ENCODE data around the gene GNG7. TPM values are rescaled to one million over a fixed set of nuclear protein-coding genes. Genes with fewer than 3 reads are reported as not detected.

GNG7 gene
- total RNA-seq, 6 experiments from 2014 or later: 1.3 to 3.7 (median 2.3) TPM

GRCh38 chr19:2481466-2481865, 221.0 kb downstream of the GNG7 start:
- WGBS (ENCODE audit: insufficient coverage, low coverage, low lambda C conversion rate, missing lambda C conversion rate): 100% methylated on average over 1 of the region's 16 CpGs
- ATAC-seq (no peak), DNase-seq (no peak)
- Histone ChIP-seq H3K9me3 (no peaks in the 10 kb centered on the region), H3K27me3 (no peaks in the 10 kb centered on the region), H3K27ac (no peak overlapping the region), H3K4me3 (no peak overlapping the region), H3K36me3 (peaks cover 0 to 14% (median 7%) of the 10 kb centered on the region in 4 donors), H3K4me1 (peaks cover 0 to 2% (median 0%) of the 10 kb centered on the region in 4 donors)
- no peak for TF ChIP-seq POLR2A (IDR thresholded peaks at IDR 0.05)
- no peak for TF ChIP-seq CTCF (IDR thresholded peaks at IDR 0.05)
- intact Hi-C loops (cut with DNase I): loop anchor here in 1 of 2 donors (10.0 kb wide), 1 partner anchor 53 kb away; no protein-coding TSS in a partner anchor

GRCh38 chr19:2479556-2480194, 222.8 kb downstream of the GNG7 start:
- TF ChIP-seq CTCF (IDR thresholded peaks at IDR 0.05) (no peak), POLR2A (IDR thresholded peaks at IDR 0.05) (no peak)
- H3K4me1 ChIP-seq: peaks cover 0 to 11% (median 0%) of the 10 kb centered on the region in 4 donors
- H3K27me3 ChIP-seq: no peaks in the 10 kb centered on the region
- no peak for DNase-seq
- H3K9me3 ChIP-seq: no peaks in the 10 kb centered on the region
- H3K36me3 ChIP-seq: peaks cover 0 to 14% (median 7%) of the 10 kb centered on the region in 4 donors
- no peak for ATAC-seq
- peak overlapping the region in 1 of 3 donors; percentile 96 for H3K4me3 ChIP-seq
- 86% methylated on average over 4 of the region's 20 CpGs for WGBS (ENCODE audit: insufficient coverage, low coverage, low lambda C conversion rate, missing lambda C conversion rate)
- intact Hi-C loops (cut with DNase I): loop anchor here (10.0 kb wide), 3 partner anchors 55 to 135 kb away; no protein-coding TSS in a partner anchor
- peak overlapping the region in 1 of 3 donors; percentile 93 for H3K27ac ChIP-seq

- H3K36me3 ChIP-seq: peaks cover 0 to 14% (median 7%) of the 10 kb centered on the region in 4 donors
- intact Hi-C loops (cut with DNase I): loop anchor here (10.0 kb wide), 2 partner anchors 96 to 136 kb away; no protein-coding TSS in a partner anchor
- ATAC-seq: peak; percentile 38 to 60 (median 47)
- no peaks in the 10 kb centered on the region for H3K27me3 ChIP-seq
- no peaks in the 10 kb centered on the region for H3K9me3 ChIP-seq
- peak; percentile 87 to 92 (median 90) for DNase-seq
- H3K4me3 ChIP-seq: peak overlapping the region; percentile 71 to 96 (median 77)
- no peak for TF ChIP-seq CTCF (IDR thresholded peaks at IDR 0.05)
- TF ChIP-seq POLR2A (IDR thresholded peaks at IDR 0.05): peak; percentile 88
- peaks cover 0 to 15% (median 0%) of the 10 kb centered on the region in 4 donors for H3K4me1 ChIP-seq
- WGBS (ENCODE audit: insufficient coverage, low coverage, low lambda C conversion rate, missing lambda C conversion rate): 4% methylated on average over 39 of the region's 39 CpGs
- H3K27ac ChIP-seq: peak overlapping the region; percentile 81 to 97 (median 93)
Observed at GRCh38 chr19:2478756-2479555, 223.5 kb downstream of the GNG7 start.

- ATAC-seq (peak; percentile 19 to 42 (median 26)), DNase-seq (peak; percentile 79 to 89 (median 81))
- peak overlapping the region; percentile 81 to 97 (median 93) for H3K27ac ChIP-seq
- intact Hi-C loops (cut with DNase I): loop anchor here (10.0 kb wide), 2 partner anchors 96 to 136 kb away; no protein-coding TSS in a partner anchor
- H3K4me1 ChIP-seq: peaks cover 0 to 13% (median 0%) of the 10 kb centered on the region in 4 donors
- H3K27me3 ChIP-seq: no peaks in the 10 kb centered on the region
- peak overlapping the region; percentile 71 to 96 (median 77) for H3K4me3 ChIP-seq
- TF ChIP-seq POLR2A (IDR thresholded peaks at IDR 0.05) (no peak), CTCF (IDR thresholded peaks at IDR 0.05) (peak in 3 of 4 donors; percentile 9 to 27 (median 22))
- H3K9me3 ChIP-seq: no peaks in the 10 kb centered on the region
- WGBS (ENCODE audit: insufficient coverage, low coverage, low lambda C conversion rate, missing lambda C conversion rate): under 1% methylated on average over 20 of the region's 20 CpGs
- peaks cover 0 to 14% (median 7%) of the 10 kb centered on the region in 4 donors for H3K36me3 ChIP-seq
Observed at GRCh38 chr19:2478278-2478755, 224.2 kb downstream of the GNG7 start.

Data from right lobe of liver (tissue), 6 donors.